ENCODE results near the gene CDK18.
A peak's percentile ranks its signal among the peaks of the same experiment; 100 is the strongest.

Gene CDK18

GRCh38 chr1:205504311-205505075, at the start of gene CDK18:
CDK18 (plus strand) TSS chr1:205504669; CDS start chr1:205523168, 18,499 bp downstream.
- Histone ChIP-seq H3K4me3 (ENCODE audit: low read depth, low read length) (peak within 1 kb of the TSS; percentile 97), H3K27ac (ENCODE audit: low read depth, low read length) (peak within 1 kb of the TSS; percentile 75), H3K9me3 (ENCODE audit: control insufficient read depth, insufficient read depth, low read length) (no peaks in the 10 kb centered on the region), H3K36me3 (ENCODE audit: control insufficient read depth, insufficient read depth, low read length) (peaks cover 3% of the 10 kb centered on the region; the same call in 1 of the 2 replicates), H3K4me1 (ENCODE audit: control insufficient read depth, insufficient read depth, low read length) (peaks cover 29% of the 10 kb centered on the region), H3K27me3 (ENCODE audit: control insufficient read depth, insufficient read depth, low read length) (no peaks in the 10 kb centered on the region), H3K9ac (ENCODE audit: low read depth, low read length) (peak within 1 kb of the TSS; percentile 74)

- H3K9ac ChIP-seq (ENCODE audit: low read depth, low read length), result no peak overlapping the region
Observed at GRCh38 chr1:205454903-205455335, 49.5 kb upstream of the CDK18 start.

GRCh38 chr1:205455581-205456382, 48.7 kb upstream of the CDK18 start, which contains the start of gene BLACAT1:
BLACAT1 (minus strand) TSS chr1:205456045.
- Histone ChIP-seq H3K27ac (ENCODE audit: low read depth, low read length) (peak within 1 kb of the TSS; percentile 87), H3K36me3 (ENCODE audit: control insufficient read depth, insufficient read depth, low read length) (no peaks in the 10 kb centered on the region), H3K4me1 (ENCODE audit: control insufficient read depth, insufficient read depth, low read length) (peaks cover 48% of the 10 kb centered on the region), H3K27me3 (ENCODE audit: control insufficient read depth, insufficient read depth, low read length) (peaks cover 26% of the 10 kb centered on the region), H3K9me3 (ENCODE audit: control insufficient read depth, insufficient read depth, low read length) (no peaks in the 10 kb centered on the region), H3K9ac (ENCODE audit: low read depth, low read length) (peak within 1 kb of the TSS; percentile 62), H3K4me3 (ENCODE audit: low read depth, low read length) (peak within 1 kb of the TSS; percentile 84)

More at GRCh38 chr1:205454903-205455335, 49.5 kb upstream of the CDK18 start:
- Histone ChIP-seq H3K4me3 (ENCODE audit: low read depth, low read length) (peak overlapping the region; percentile 84), H3K27me3 (ENCODE audit: control insufficient read depth, insufficient read depth, low read length) (peaks cover 26% of the 10 kb centered on the region), H3K27ac (ENCODE audit: low read depth, low read length) (peak overlapping the region; percentile 87), H3K36me3 (ENCODE audit: control insufficient read depth, insufficient read depth, low read length) (no peaks in the 10 kb centered on the region), H3K9me3 (ENCODE audit: control insufficient read depth, insufficient read depth, low read length) (no peaks in the 10 kb centered on the region), H3K4me1 (ENCODE audit: control insufficient read depth, insufficient read depth, low read length) (peaks cover 53% of the 10 kb centered on the region)

- H3K4me1 ChIP-seq (ENCODE audit: control insufficient read depth, insufficient read depth, low read length), result peaks cover 42% of the 10 kb centered on the region
- no peaks in the 10 kb centered on the region for H3K36me3 ChIP-seq (ENCODE audit: control insufficient read depth, insufficient read depth, low read length)
- H3K9ac ChIP-seq (ENCODE audit: low read depth, low read length), result peak overlapping the region; percentile 62; the same call in 1 of the 2 replicates
- H3K27me3 ChIP-seq (ENCODE audit: control insufficient read depth, insufficient read depth, low read length), result peaks cover 26% of the 10 kb centered on the region
- H3K9me3 ChIP-seq (ENCODE audit: control insufficient read depth, insufficient read depth, low read length), result no peaks in the 10 kb centered on the region
- H3K4me3 ChIP-seq (ENCODE audit: low read depth, low read length), result peak overlapping the region; percentile 84
- H3K27ac ChIP-seq (ENCODE audit: low read depth, low read length), result peak overlapping the region; percentile 87
Observed at GRCh38 chr1:205456383-205456867, 48.0 kb upstream of the CDK18 start.

GRCh38 chr1:205456868-205457745, 47.4 kb upstream of the CDK18 start:
- peaks cover 26% of the 10 kb centered on the region for H3K27me3 ChIP-seq (ENCODE audit: control insufficient read depth, insufficient read depth, low read length)
- H3K9me3 ChIP-seq (ENCODE audit: control insufficient read depth, insufficient read depth, low read length), result no peaks in the 10 kb centered on the region
- H3K4me3 ChIP-seq (ENCODE audit: low read depth, low read length), result peak overlapping the region; percentile 84
- H3K4me1 ChIP-seq (ENCODE audit: control insufficient read depth, insufficient read depth, low read length), result peaks cover 37% of the 10 kb centered on the region
- H3K36me3 ChIP-seq (ENCODE audit: control insufficient read depth, insufficient read depth, low read length), result no peaks in the 10 kb centered on the region
- peak overlapping the region; percentile 87 for H3K27ac ChIP-seq (ENCODE audit: low read depth, low read length)
- peak overlapping the region; percentile 62; the same call in 1 of the 2 replicates for H3K9ac ChIP-seq (ENCODE audit: low read depth, low read length)

- Histone ChIP-seq H3K9ac (ENCODE audit: low read depth, low read length) (no peak overlapping the region), H3K27ac (ENCODE audit: low read depth, low read length) (no peak overlapping the region), H3K4me1 (ENCODE audit: control insufficient read depth, insufficient read depth, low read length) (peaks cover 26% of the 10 kb centered on the region), H3K36me3 (ENCODE audit: control insufficient read depth, insufficient read depth, low read length) (no peaks in the 10 kb centered on the region), H3K4me3 (ENCODE audit: low read depth, low read length) (no peak overlapping the region), H3K27me3 (ENCODE audit: control insufficient read depth, insufficient read depth, low read length) (peaks cover 19% of the 10 kb centered on the region), H3K9me3 (ENCODE audit: control insufficient read depth, insufficient read depth, low read length) (no peaks in the 10 kb centered on the region)
Observed at GRCh38 chr1:205458777-205459566, 45.5 kb upstream of the CDK18 start.

GRCh38 chr1:205465392-205465791, 39.1 kb upstream of the CDK18 start:
- no peaks in the 10 kb centered on the region for H3K27me3 ChIP-seq (ENCODE audit: control insufficient read depth, insufficient read depth, low read length)
- H3K9me3 ChIP-seq (ENCODE audit: control insufficient read depth, insufficient read depth, low read length), result no peaks in the 10 kb centered on the region
- no peaks in the 10 kb centered on the region for H3K36me3 ChIP-seq (ENCODE audit: control insufficient read depth, insufficient read depth, low read length)
- no peak overlapping the region for H3K4me3 ChIP-seq (ENCODE audit: low read depth, low read length)
- no peak overlapping the region for H3K27ac ChIP-seq (ENCODE audit: low read depth, low read length)
- no peak overlapping the region for H3K9ac ChIP-seq (ENCODE audit: low read depth, low read length)
- no peaks in the 10 kb centered on the region for H3K4me1 ChIP-seq (ENCODE audit: control insufficient read depth, insufficient read depth, low read length)

- H3K27ac ChIP-seq (ENCODE audit: low read depth, low read length), result no peak overlapping the region
- no peaks in the 10 kb centered on the region for H3K36me3 ChIP-seq (ENCODE audit: control insufficient read depth, insufficient read depth, low read length)
- no peaks in the 10 kb centered on the region for H3K9me3 ChIP-seq (ENCODE audit: control insufficient read depth, insufficient read depth, low read length)
- H3K4me3 ChIP-seq (ENCODE audit: low read depth, low read length), result no peak overlapping the region
- no peak overlapping the region for H3K9ac ChIP-seq (ENCODE audit: low read depth, low read length)
- H3K27me3 ChIP-seq (ENCODE audit: control insufficient read depth, insufficient read depth, low read length), result no peaks in the 10 kb centered on the region
- H3K4me1 ChIP-seq (ENCODE audit: control insufficient read depth, insufficient read depth, low read length), result no peaks in the 10 kb centered on the region
Observed at GRCh38 chr1:205466595-205467220, 37.8 kb upstream of the CDK18 start.

GRCh38 chr1:205470131-205470530, 34.3 kb upstream of the CDK18 start:
- H3K4me1 ChIP-seq (ENCODE audit: control insufficient read depth, insufficient read depth, low read length), result 0 out of 2 replicates have a peak, but pooled peaks cover 4% of the 10 kb centered on the region
- no peak overlapping the region for H3K9ac ChIP-seq (ENCODE audit: low read depth, low read length)
- H3K27ac ChIP-seq (ENCODE audit: low read depth, low read length), result no peak overlapping the region
- no peaks in the 10 kb centered on the region for H3K36me3 ChIP-seq (ENCODE audit: control insufficient read depth, insufficient read depth, low read length)
- H3K27me3 ChIP-seq (ENCODE audit: control insufficient read depth, insufficient read depth, low read length), result no peaks in the 10 kb centered on the region
- no peak overlapping the region for H3K4me3 ChIP-seq (ENCODE audit: low read depth, low read length)
- no peaks in the 10 kb centered on the region for H3K9me3 ChIP-seq (ENCODE audit: control insufficient read depth, insufficient read depth, low read length)
